HG02763 (cell line): ENCODE measurements around the gene CKLF.
A peak's percentile ranks its signal among the peaks of the same experiment; 100 is the strongest.
"Not testable (repeated sequence)": the region's sequence is repeated elsewhere in the genome, so short reads cannot be mapped to it uniquely, and the experiment has no call there.

Source experiments
- ATAC-seq: cut with Tn5 transposase; IDR thresholded peaks from one replicate; pipeline ENCODE4 v1.9.1; 2021; ENCODE audit warnings: mild to moderate bottlenecking, moderate library complexity; ENCODE audit not compliant: unreplicated experiment

CKLF gene

GRCh38 chr16:66552286-66553177 is at the start of gene CKLF:
CKLF (plus strand) TSS chr16:66552576; CDS start chr16:66552716, 140 bp downstream.
- ATAC-seq = peak; percentile 80

- no peak for ATAC-seq
Measured at GRCh38 chr16:66503030-66503429, 49.3 kb upstream of the CKLF start.

- ATAC-seq = no peak
Measured at GRCh38 chr16:66503612-66504011, 48.8 kb upstream of the CKLF start.

- ATAC-seq = no peak
Measured at GRCh38 chr16:66507731-66508239, 44.6 kb upstream of the CKLF start.

- ATAC-seq = no peak
Measured at GRCh38 chr16:66508248-66508913, 44.0 kb upstream of the CKLF start.

GRCh38 chr16:66508914-66509496 is 43.4 kb upstream of the CKLF start:
- ATAC-seq = no peak

GRCh38 chr16:66509576-66509975 is 42.8 kb upstream of the CKLF start:
- ATAC-seq = no peak

GRCh38 chr16:66510298-66510697 is 42.1 kb upstream of the CKLF start:
- ATAC-seq = no peak

- ATAC-seq = no peak
Measured at GRCh38 chr16:66510711-66511601, 41.4 kb upstream of the CKLF start.

- ATAC-seq = no peak
Measured at GRCh38 chr16:66511602-66512271, 40.6 kb upstream of the CKLF start.

GRCh38 chr16:66512272-66513110 is 39.9 kb upstream of the CKLF start:
- no peak for ATAC-seq

GRCh38 chr16:66513111-66513723 is 39.2 kb upstream of the CKLF start:
- ATAC-seq = no peak

GRCh38 chr16:66514391-66514790 is 38.0 kb upstream of the CKLF start:
- not testable (repeated sequence) for ATAC-seq

- not testable (repeated sequence) for ATAC-seq
Measured at GRCh38 chr16:66514980-66515595, 37.3 kb upstream of the CKLF start.

- ATAC-seq = no peak
Measured at GRCh38 chr16:66515596-66516508, 36.5 kb upstream of the CKLF start.

GRCh38 chr16:66516509-66516807 is 35.9 kb upstream of the CKLF start:
- ATAC-seq = peak; percentile 16

GRCh38 chr16:66516808-66517585 is 35.4 kb upstream of the CKLF start:
- ATAC-seq = peak; percentile 98
